K562 (cell line): ENCODE measurements around the gene B4GALT5. TPM values are rescaled to one million over a fixed set of nuclear protein-coding genes. Genes with fewer than 3 reads are reported as not detected.

Experiments
- BDP1 ChIP-seq: IDR thresholded peaks from 3 replicates; pipeline ENCODE4 v1.6.1; 2011; ENCODE audit not compliant: insufficient read length, insufficient read depth
- HDAC1 ChIP-seq, 2 experiments: fragments of 450-650 bp; IDR thresholded peaks; 2 replicates each; pipeline ENCODE4 v1.6.1; 2016 to 2017; ENCODE audit warnings: inconsistent platforms in 1 of 2, mild to moderate bottlenecking in 1 of 2, moderate library complexity in 1 of 2
- HDAC3 ChIP-seq: fragments of 450-650 bp; IDR thresholded peaks from 2 replicates; pipeline ENCODE4 v1.6.1; 2018; ENCODE audit warnings: borderline replicate concordance, mild to moderate bottlenecking, moderate library complexity; ENCODE audit not compliant: partially characterized antibody
- L3MBTL2 ChIP-seq: fragments of 450-650 bp; IDR thresholded peaks from 2 replicates; pipeline ENCODE4 v1.6.1; 2016; ENCODE audit warnings: mild to moderate bottlenecking, moderate library complexity
- LEF1 ChIP-seq: fragments of 450-650 bp; IDR thresholded peaks from 2 replicates; pipeline ENCODE4 v1.6.1; 2016; ENCODE audit warnings: mild to moderate bottlenecking
- MED1 ChIP-seq: sonication (generic); formaldehyde crosslinking; IDR thresholded peaks from 2 replicates; pipeline ENCODE4 v1.8.1; 2023; ENCODE audit warnings: missing genetic modification reagents, borderline replicate concordance
- MEF2A ChIP-seq: IDR thresholded peaks from 2 replicates; pipeline ENCODE4 v1.6.1; 2011; ENCODE audit warnings: low read depth, mild to moderate bottlenecking, low read length, moderate library complexity; ENCODE audit not compliant: control insufficient read depth
- MYBL2 ChIP-seq, 2 experiments: fragments of 450-650 bp in 1 of 2; sonication (generic) in 1 of 2; formaldehyde crosslinking in 1 of 2; IDR thresholded peaks; 2 replicates each; pipeline versions ENCODE4 v1.6.1 to v1.8.1; 2017 to 2022; ENCODE audit warnings: borderline replicate concordance in 1 of 2, inconsistent platforms in 1 of 2, low read depth in 1 of 2, mild to moderate bottlenecking in 1 of 2, missing genetic modification reagents in 1 of 2, moderate library complexity in 1 of 2
- NCOA1 ChIP-seq: fragments of 450-650 bp; IDR thresholded peaks from 2 replicates; pipeline ENCODE4 v1.6.1; 2016; ENCODE audit warnings: low read depth
- NFE2L1 ChIP-seq: fragments of 450-650 bp; IDR thresholded peaks from 2 replicates; pipeline ENCODE4 v1.6.1; 2016; ENCODE audit warnings: missing genetic modification characterization, low read depth, mild to moderate bottlenecking, missing compliant biosample characterization, moderate library complexity, borderline replicate concordance
- NFRKB ChIP-seq: fragments of 450-650 bp; IDR thresholded peaks from 2 replicates; pipeline ENCODE4 v1.6.1; 2016; ENCODE audit warnings: low read depth
- NR2C2 ChIP-seq, 2 experiments: fragments of 200-800 bp in 1 of 2; sonication (Bioruptor generic) in 1 of 2; sonication (generic) in 1 of 2; formaldehyde crosslinking in 1 of 2; IDR thresholded peaks; 2 replicates each; pipeline versions ENCODE4 v1.6.1 to v1.8.0; 2016 to 2022; ENCODE audit warnings: mild to moderate bottlenecking in 1 of 2, missing compliant biosample characterization in 1 of 2, missing genetic modification characterization in 1 of 2, missing genetic modification reagents in 1 of 2
- NRF1 ChIP-seq, 2 experiments: fragments of 450-650 bp; IDR thresholded peaks in 1 of 2; conservative IDR thresholded peaks in 1 of 2; 2 replicates each; pipeline ENCODE4 v1.6.1; 2014; ENCODE audit warnings: mild to moderate bottlenecking in 2 of 2
- RBBP5 ChIP-seq: fragments of 200-600 bp; sonication (generic); IDR thresholded peaks from 2 replicates; pipeline ENCODE4 v1.6.1; 2012; ENCODE audit warnings: borderline replicate concordance, mild to moderate bottlenecking, low read length, control low read depth, inconsistent platforms; ENCODE audit not compliant: insufficient read depth, poor library complexity, severe bottlenecking
- SMARCA4 ChIP-seq: fragments of 450-650 bp; IDR thresholded peaks from 2 replicates; pipeline ENCODE4 v1.6.1; 2016
- SMARCC2 ChIP-seq: fragments of 450-650 bp; IDR thresholded peaks from 2 replicates; pipeline ENCODE4 v1.6.1; 2017; ENCODE audit warnings: antibody characterized with exemption, moderate library complexity, mild to moderate bottlenecking, low read depth
- polyA plus RNA-seq, 8 experiments: library from polyadenylated mRNA; depleted of rRNA in 4 of 8; stranded (reverse) in 5 of 8; unstranded in 3 of 8; fragments of >200 nt; fragmentation: Nextera tagmentation in 2 of 8; fragmentation: Illumina TruSeq in 1 of 8; extraction: Ambion mirVana in 2 of 8; extraction: Trizol in 1 of 8; gene quantifications; 2 replicates each; pipeline versions ENCODE4 v1.2.1 to v1.2.3, GENCODE V29; 2011 to 2014; ENCODE audit warnings: inconsistent platforms in 1 of 8, missing spikeins in 1 of 8
- total RNA-seq, 7 experiments: library from RNA; depleted of rRNA in 6 of 7; stranded (reverse); fragments of >200 nt in 6 of 7; fragmentation: Illumina TruSeq in 2 of 7; extraction: Trizol in 2 of 7; gene quantifications; 2 replicates each; pipeline versions ENCODE4 v1.2.1 to v1.2.3, GENCODE V29; 2011 to 2021; ENCODE audit warnings: low replicate concordance in 1 of 7
- TF ChIP-seq, protein P1 (sequence below): sonication (generic); IDR thresholded peaks from 2 replicates; pipeline ENCODE4 v1.6.1; 2016
- TF ChIP-seq, protein P2 (sequence below), 2 experiments: IDR thresholded peaks in 1 of 2; conservative IDR thresholded peaks in 1 of 2; 2 replicates each; pipeline ENCODE4 v1.6.1; 2016; ENCODE audit warnings: low read depth in 2 of 2, mild to moderate bottlenecking in 1 of 2, missing compliant biosample characterization in 1 of 2, missing genetic modification characterization in 1 of 2, moderate library complexity in 1 of 2

Gene B4GALT5
- total and polyA plus RNA-seq, 9 of the 15 experiments (the other 6 are each of a cell fraction or from before 2014, with no cell fraction given) = 8.5 to 32.6 (median 23.4) TPM

DNA sequence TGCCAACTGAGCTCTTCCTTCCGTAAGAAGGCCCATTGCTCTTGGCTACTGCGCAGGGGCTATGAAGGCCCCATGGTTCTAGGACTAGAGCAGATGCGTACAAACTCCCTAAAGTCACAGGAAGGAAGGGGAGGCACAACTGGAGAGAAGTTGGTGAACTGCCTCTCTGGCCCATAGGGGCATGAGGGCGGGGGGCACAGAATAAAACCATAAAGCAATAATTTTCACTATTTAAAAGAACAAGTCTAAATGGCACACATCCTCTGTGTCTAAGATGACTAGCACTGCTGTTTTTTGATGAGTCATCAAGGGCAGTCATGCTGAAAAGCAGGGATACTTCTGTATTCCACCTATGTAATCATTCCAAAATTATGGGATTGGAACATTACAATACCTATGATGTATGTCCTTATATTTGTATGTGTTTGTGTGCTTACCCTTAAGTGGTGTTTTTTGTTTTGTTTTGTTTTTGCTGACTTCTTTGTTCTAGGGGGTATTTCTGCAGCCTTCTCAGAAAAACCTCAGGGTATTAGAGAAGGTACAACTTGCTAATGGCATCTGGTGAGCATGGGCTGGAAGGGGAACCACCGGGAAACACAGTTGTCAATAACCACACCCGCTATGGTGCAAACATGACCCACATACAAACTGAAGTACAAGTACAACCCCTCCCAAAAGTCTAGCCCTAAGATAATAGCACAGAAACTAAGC, 36.9 kb downstream of the B4GALT5 start (continued):
- TF ChIP-seq HDAC3 (no peak), MEF2A (no peak), SMARCC2 (peak; percentile 76), BDP1 (no peak), RBBP5 (no peak), LEF1 (peak; percentile 19; the same call in 1 of the 2 replicates), MYBL2 (IDR thresholded peaks at IDR 0.05; ENCODE audit: low read depth) (no peak), MYBL2 (CRISPR knock-in tag; IDR thresholded peaks at IDR 0.05; ENCODE audit: borderline replicate concordance) (no peak), NCOA1 (0 out of 2 replicates have a peak, but pooled peaks have one; percentile 10), L3MBTL2 (peak; percentile 23; the same call in 1 of the 2 replicates), SMARCA4 (peak; percentile 87), NR2C2 (CRISPR knock-in tag; IDR thresholded peaks at IDR 0.05) (no peak), NR2C2 (tag; IDR thresholded peaks at IDR 0.05) (peak; percentile 16; the same call in 1 of the 2 replicates), NRF1 (conservative IDR thresholded peaks at IDR 0.05 in 1 of 2, IDR thresholded peaks at IDR 0.05 in 1 of 2) (peak; percentile 63 to 71; a peak in 3 of 4 replicates), NFRKB (peak; percentile 51; the same call in 1 of the 2 replicates), HDAC1 (IDR thresholded peaks at IDR 0.05) (peak in 1 of 2 experiments; percentile 34; a peak in 2 of 4 replicates), MED1 (CRISPR knock-in tag) (no peak), NFE2L1 (tag) (peak; percentile 96)
- TF ChIP-seq, protein P1, sequence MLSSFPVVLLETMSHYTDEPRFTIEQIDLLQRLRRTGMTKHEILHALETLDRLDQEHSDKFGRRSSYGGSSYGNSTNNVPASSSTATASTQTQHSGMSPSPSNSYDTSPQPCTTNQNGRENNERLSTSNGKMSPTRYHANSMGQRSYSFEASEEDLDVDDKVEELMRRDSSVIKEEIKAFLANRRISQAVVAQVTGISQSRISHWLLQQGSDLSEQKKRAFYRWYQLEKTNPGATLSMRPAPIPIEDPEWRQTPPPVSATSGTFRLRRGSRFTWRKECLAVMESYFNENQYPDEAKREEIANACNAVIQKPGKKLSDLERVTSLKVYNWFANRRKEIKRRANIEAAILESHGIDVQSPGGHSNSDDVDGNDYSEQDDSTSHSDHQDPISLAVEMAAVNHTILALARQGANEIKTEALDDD = peak; percentile 10; the same call in 1 of the 2 replicates
- TF ChIP-seq, protein P2, sequence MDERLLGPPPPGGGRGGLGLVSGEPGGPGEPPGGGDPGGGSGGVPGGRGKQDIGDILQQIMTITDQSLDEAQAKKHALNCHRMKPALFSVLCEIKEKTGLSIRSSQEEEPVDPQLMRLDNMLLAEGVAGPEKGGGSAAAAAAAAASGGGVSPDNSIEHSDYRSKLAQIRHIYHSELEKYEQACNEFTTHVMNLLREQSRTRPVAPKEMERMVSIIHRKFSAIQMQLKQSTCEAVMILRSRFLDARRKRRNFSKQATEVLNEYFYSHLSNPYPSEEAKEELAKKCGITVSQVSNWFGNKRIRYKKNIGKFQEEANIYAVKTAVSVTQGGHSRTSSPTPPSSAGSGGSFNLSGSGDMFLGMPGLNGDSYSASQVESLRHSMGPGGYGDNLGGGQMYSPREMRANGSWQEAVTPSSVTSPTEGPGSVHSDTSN (CRISPR knock-in tag; IDR thresholded peaks at IDR 0.05; ENCODE audit: low read depth) = no peak
- TF ChIP-seq, protein P2 (tag; conservative IDR thresholded peaks at IDR 0.05; ENCODE audit: low read depth) = no peak
